ENCODE data around the gene SART3. TPM values are rescaled to one million over a fixed set of nuclear protein-coding genes. Genes with fewer than 3 reads are reported as not detected.
"Not testable (repeated sequence)": the region's sequence is repeated elsewhere in the genome, so short reads cannot be mapped to it uniquely, and the experiment has no call there.

SART3 gene
- total and polyA plus RNA-seq, 4 donors = 5.9 to 37.1 (median 23.5) TPM

DNA sequence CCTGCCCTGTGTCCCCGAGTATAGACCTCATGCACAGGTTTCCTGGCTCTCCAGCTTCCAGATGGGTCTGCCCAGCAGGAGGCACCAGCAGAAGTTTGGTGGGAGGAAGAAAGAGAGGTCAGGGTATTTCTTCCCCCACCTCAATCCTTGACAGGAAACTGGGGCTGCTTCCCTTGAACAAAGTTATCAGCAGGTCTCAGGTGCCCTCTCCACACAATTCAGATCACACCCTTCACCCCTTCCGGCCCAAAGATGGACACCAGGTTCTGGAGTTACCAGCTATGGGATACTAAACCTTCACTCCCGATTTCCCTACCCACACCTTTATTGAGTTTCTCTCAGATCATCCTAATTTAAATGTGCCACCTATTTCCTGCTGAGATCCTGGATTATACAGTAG lies 1.2 kb downstream of the SART3 start (continued):
- TF ChIP-seq, protein P1, sequence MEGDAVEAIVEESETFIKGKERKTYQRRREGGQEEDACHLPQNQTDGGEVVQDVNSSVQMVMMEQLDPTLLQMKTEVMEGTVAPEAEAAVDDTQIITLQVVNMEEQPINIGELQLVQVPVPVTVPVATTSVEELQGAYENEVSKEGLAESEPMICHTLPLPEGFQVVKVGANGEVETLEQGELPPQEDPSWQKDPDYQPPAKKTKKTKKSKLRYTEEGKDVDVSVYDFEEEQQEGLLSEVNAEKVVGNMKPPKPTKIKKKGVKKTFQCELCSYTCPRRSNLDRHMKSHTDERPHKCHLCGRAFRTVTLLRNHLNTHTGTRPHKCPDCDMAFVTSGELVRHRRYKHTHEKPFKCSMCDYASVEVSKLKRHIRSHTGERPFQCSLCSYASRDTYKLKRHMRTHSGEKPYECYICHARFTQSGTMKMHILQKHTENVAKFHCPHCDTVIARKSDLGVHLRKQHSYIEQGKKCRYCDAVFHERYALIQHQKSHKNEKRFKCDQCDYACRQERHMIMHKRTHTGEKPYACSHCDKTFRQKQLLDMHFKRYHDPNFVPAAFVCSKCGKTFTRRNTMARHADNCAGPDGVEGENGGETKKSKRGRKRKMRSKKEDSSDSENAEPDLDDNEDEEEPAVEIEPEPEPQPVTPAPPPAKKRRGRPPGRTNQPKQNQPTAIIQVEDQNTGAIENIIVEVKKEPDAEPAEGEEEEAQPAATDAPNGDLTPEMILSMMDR (IDR thresholded peaks at IDR 0.05; ENCODE audit: low read depth, low read length, missing input control) = no peak
- TF ChIP-seq RAD21 (IDR thresholded peaks at IDR 0.05) (no peak), GABPA (IDR thresholded peaks at IDR 0.05 in 1 of 2, conservative IDR thresholded peaks at IDR 0.05 in 1 of 2) (no peak), YY1 (IDR thresholded peaks at IDR 0.05) (no peak)

DNA sequence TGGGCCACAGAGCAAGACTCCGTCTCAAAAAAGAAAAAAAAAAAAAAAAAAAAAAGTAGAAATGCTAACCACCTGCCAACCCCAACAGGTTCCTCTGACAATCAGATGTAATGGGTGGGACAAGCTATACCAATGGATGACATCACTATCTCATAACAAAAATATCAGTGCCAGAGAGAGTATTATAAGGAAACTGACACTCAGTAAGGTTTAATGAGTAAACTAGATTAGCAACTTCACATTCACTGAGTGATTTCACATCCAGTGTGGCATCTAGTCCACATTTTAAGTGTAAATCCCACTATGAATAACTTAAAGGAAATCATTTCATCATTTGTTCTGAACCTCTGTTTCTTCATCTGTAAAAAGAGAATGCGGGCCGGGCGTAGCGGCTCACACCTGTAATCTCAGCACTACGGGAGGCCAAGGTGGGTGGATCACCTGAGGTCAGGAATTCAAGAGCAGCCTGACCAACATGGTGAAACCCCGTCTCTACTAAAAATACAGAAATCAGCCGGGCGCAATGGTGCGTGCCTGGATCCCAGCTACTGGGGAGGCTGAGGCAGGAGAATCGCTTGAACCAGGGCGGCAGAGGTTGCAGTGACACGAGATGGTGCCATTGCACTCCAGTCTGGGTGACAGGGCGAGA lies 1.8 kb downstream of the SART3 start:
- Histone ChIP-seq H3K9me3 (ENCODE audit: control insufficient read depth in 4 of 4, low read length in 3 of 4) (no peaks in the 10 kb centered on the region), H3K27ac (ENCODE audit: low read depth in 1 of 2, low read length in 2 of 2) (no peak overlapping the region), H3K4me1 (ENCODE audit: control insufficient read depth in 4 of 4, insufficient read depth in 4 of 4, low read length in 3 of 4) (peaks cover 6 to 53% (median 43%) of the 10 kb centered on the region in 4 donors), H3K4me3 (ENCODE audit: low read depth in 1 of 3, low read length in 3 of 3) (no peak overlapping the region), H3K9ac (ENCODE audit: low read depth in 1 of 2, low read length in 2 of 2) (no peak overlapping the region), H3K27me3 (ENCODE audit: control insufficient read depth in 4 of 4, insufficient read depth in 4 of 4, low read length in 3 of 4) (no peaks in the 10 kb centered on the region), H3K36me3 (ENCODE audit: control insufficient read depth in 4 of 4, insufficient read depth in 3 of 4, low read depth in 1 of 4, low read length in 3 of 4) (peaks cover 0 to 4% (median under 1%) of the 10 kb centered on the region in 4 donors)
- no peak for DNase-seq (ENCODE audit: low spot score)
- TF ChIP-seq, protein P2, sequence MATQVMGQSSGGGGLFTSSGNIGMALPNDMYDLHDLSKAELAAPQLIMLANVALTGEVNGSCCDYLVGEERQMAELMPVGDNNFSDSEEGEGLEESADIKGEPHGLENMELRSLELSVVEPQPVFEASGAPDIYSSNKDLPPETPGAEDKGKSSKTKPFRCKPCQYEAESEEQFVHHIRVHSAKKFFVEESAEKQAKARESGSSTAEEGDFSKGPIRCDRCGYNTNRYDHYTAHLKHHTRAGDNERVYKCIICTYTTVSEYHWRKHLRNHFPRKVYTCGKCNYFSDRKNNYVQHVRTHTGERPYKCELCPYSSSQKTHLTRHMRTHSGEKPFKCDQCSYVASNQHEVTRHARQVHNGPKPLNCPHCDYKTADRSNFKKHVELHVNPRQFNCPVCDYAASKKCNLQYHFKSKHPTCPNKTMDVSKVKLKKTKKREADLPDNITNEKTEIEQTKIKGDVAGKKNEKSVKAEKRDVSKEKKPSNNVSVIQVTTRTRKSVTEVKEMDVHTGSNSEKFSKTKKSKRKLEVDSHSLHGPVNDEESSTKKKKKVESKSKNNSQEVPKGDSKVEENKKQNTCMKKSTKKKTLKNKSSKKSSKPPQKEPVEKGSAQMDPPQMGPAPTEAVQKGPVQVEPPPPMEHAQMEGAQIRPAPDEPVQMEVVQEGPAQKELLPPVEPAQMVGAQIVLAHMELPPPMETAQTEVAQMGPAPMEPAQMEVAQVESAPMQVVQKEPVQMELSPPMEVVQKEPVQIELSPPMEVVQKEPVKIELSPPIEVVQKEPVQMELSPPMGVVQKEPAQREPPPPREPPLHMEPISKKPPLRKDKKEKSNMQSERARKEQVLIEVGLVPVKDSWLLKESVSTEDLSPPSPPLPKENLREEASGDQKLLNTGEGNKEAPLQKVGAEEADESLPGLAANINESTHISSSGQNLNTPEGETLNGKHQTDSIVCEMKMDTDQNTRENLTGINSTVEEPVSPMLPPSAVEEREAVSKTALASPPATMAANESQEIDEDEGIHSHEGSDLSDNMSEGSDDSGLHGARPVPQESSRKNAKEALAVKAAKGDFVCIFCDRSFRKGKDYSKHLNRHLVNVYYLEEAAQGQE (IDR thresholded peaks at IDR 0.05) = no peak
- TF ChIP-seq, protein P3, sequence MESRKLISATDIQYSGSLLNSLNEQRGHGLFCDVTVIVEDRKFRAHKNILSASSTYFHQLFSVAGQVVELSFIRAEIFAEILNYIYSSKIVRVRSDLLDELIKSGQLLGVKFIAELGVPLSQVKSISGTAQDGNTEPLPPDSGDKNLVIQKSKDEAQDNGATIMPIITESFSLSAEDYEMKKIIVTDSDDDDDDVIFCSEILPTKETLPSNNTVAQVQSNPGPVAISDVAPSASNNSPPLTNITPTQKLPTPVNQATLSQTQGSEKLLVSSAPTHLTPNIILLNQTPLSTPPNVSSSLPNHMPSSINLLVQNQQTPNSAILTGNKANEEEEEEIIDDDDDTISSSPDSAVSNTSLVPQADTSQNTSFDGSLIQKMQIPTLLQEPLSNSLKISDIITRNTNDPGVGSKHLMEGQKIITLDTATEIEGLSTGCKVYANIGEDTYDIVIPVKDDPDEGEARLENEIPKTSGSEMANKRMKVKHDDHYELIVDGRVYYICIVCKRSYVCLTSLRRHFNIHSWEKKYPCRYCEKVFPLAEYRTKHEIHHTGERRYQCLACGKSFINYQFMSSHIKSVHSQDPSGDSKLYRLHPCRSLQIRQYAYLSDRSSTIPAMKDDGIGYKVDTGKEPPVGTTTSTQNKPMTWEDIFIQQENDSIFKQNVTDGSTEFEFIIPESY (IDR thresholded peaks at IDR 0.05) = no peak
- TF ChIP-seq, protein P4, sequence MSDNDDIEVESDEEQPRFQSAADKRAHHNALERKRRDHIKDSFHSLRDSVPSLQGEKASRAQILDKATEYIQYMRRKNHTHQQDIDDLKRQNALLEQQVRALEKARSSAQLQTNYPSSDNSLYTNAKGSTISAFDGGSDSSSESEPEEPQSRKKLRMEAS (IDR thresholded peaks at IDR 0.05) = no peak
- WGBS = 88% methylated on average over 14 of the region's 14 CpGs

DNA sequence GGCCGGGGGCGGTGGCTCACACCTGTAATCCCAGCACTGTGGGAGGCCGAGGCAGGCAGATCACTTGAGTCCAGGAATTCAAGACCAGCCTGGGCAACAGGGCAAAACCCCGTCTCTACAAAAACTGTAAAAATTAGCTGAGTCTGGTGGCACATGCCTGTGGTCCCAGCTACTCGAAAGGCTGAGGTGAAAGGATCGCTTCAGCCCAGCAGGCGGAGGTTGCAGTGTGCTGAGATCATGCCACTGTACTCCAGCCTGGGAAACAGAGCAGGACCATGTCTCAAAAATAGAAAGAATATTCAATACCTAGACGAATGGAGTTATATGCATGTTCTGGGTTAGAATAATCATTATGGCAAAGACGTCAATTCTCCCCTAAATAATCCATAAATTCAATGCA lies 5.6 kb downstream of the SART3 start:
- not testable (repeated sequence) for H3K27me3 ChIP-seq (ENCODE audit: control insufficient read depth in 4 of 4, insufficient read depth in 4 of 4, low read length in 3 of 4); H3K9me3 ChIP-seq (ENCODE audit: control insufficient read depth in 4 of 4, low read length in 3 of 4); H3K9ac ChIP-seq (ENCODE audit: low read depth in 1 of 2, low read length in 2 of 2); H3K4me3 ChIP-seq (ENCODE audit: low read depth in 1 of 3, low read length in 3 of 3); DNase-seq (ENCODE audit: low spot score); H3K27ac ChIP-seq (ENCODE audit: low read depth in 1 of 2, low read length in 2 of 2); H3K36me3 ChIP-seq (ENCODE audit: control insufficient read depth in 4 of 4, insufficient read depth in 3 of 4, low read depth in 1 of 4, low read length in 3 of 4)
- peaks cover 7 to 31% (median 24%) of the 10 kb centered on the region in 4 donors for H3K4me1 ChIP-seq (ENCODE audit: control insufficient read depth in 4 of 4, insufficient read depth in 4 of 4, low read length in 3 of 4)
- WGBS = 94% methylated on average over 9 of the region's 9 CpGs

Data from liver (tissue), 9 donors.